Measurements from ENCODE around the gene CABLES2.

- no peak for TF ChIP-seq CTCF (IDR thresholded peaks at IDR 0.05; ENCODE audit: low read depth, low read length)
- TF ChIP-seq EZH2phosphoT487 (IDR thresholded peaks at IDR 0.05; ENCODE audit: low read depth): no peak
These were observed 58.5 kb downstream of the CABLES2 start for GRCh38 chr20:62348604-62349003.
